Neutrophil (primary cell): ENCODE results near the gene PIRT.

ENCODE experiments used
- H3K27ac ChIP-seq: fragments of 200-600 bp; sonication (generic); 2 replicates; pipeline ENCODE4 v1.5.1; 2016; ENCODE audit warnings: mild to moderate bottlenecking, moderate library complexity
- H3K27me3 ChIP-seq: fragments of 200-600 bp; sonication (generic); 2 replicates; pipeline ENCODE4 v1.6.0; 2016; ENCODE audit warnings: mild to moderate bottlenecking
- H3K36me3 ChIP-seq: fragments of 200-600 bp; sonication (generic); 2 replicates; pipeline ENCODE4 v1.5.1; 2017
- H3K4me1 ChIP-seq, 2 experiments: fragments of 200-600 bp in 1 of 2; sonication (generic) in 1 of 2; 1 replicate in 1 of 2; 2 replicates in 1 of 2; pipeline versions ENCODE4 v1.5.1 to v1.6.1; 2013 to 2016; ENCODE audit warnings: low read depth in 1 of 2, low read length in 1 of 2, mild to moderate bottlenecking in 1 of 2, moderate library complexity in 1 of 2; ENCODE audit not compliant: control insufficient read depth in 1 of 2, insufficient read depth in 1 of 2
- H3K4me3 ChIP-seq, 2 experiments: fragments of 200-600 bp in 1 of 2; sonication (generic) in 1 of 2; 1 replicate in 1 of 2; 2 replicates in 1 of 2; pipeline ENCODE4 v1.5.1; 2013 to 2016; ENCODE audit warnings: low read depth in 1 of 2, low read length in 1 of 2, mild to moderate bottlenecking in 1 of 2, moderate library complexity in 1 of 2
- H3K9me3 ChIP-seq: fragments of 200-600 bp; sonication (generic); 2 replicates; pipeline ENCODE4 v1.5.1; 2016
- CTCF ChIP-seq: fragments of 200-600 bp; sonication (generic); IDR thresholded peaks from 2 replicates; pipeline ENCODE4 v1.5.1; 2016; ENCODE audit warnings: antibody characterized with exemption

Gene PIRT

DNA sequence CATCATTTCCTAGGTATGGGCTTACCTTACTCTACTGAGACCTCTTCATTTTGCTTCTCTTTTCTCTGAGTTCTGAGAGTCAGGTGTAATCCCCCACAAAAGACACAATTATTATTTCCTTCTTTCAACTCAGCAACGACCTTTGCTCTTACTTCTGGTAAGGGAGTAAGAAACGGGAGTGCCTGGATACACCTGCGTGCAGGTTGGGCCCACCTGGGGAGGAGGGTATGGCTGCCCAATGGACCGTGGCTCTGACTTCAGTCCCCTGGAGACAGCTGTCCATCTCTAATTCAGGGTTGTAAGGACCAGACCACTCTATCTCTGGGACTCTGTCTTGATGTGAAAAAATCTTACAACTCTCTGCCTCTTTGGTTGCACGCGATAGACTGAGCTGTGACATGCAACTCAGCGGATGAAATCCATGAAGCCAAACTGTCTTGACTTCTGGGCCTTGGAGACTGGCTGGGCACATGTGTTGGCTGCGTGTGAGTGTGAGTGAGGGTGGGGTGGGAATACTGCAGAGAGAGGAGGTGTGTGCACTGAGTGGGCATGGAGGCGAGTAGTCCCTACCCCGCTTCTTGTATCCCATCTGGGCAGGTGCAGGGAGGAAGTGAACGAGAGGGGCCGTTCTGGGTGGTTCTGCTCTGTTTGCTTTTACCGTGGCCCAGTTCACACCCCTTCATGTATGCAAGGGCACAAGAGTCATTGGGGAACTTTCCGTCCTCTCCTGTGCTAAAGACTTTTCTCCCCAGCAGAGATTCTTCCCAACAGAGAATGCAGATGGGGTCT is 35.2 kb downstream of the PIRT start:
- H3K4me1 ChIP-seq: no peaks in the 10 kb centered on the region
- TF ChIP-seq CTCF: no peak
- H3K9me3 ChIP-seq: no peaks in the 10 kb centered on the region
- H3K27ac ChIP-seq: no peak overlapping the region
- H3K4me3 ChIP-seq: no peak overlapping the region
- no peaks in the 10 kb centered on the region for H3K36me3 ChIP-seq
- no peaks in the 10 kb centered on the region for H3K27me3 ChIP-seq

- Histone ChIP-seq H3K27ac (no peak overlapping the region), H3K27me3 (no peaks in the 10 kb centered on the region), H3K4me1 (no peaks in the 10 kb centered on the region), H3K36me3 (no peaks in the 10 kb centered on the region), H3K4me3 (no peak overlapping the region), H3K9me3 (no peaks in the 10 kb centered on the region)
- no peak for TF ChIP-seq CTCF
Observed at GRCh38 chr17:10799407-10799806, 38.5 kb downstream of the PIRT start.

DNA sequence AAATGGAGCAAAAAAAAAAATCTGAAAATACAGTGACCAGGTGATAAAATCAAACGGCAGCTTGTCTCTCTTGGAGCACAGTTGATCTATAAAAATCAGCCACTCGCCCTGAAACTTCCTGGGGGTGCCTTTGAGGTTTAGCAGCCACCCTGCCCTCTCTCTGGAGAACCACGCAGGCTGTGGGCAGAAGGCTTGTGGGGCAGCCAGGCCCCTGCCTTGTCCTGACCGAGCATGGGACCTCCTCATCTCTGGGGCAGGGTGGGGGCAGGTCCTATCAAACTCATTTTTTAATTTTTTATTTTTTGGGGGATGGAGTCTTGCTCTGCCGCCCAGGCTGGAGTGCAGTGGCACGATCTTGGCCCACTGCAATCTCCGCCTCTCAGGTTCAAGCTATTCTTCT is 39.0 kb downstream of the PIRT start:
- no peaks in the 10 kb centered on the region for H3K9me3 ChIP-seq
- no peak overlapping the region for H3K4me3 ChIP-seq
- TF ChIP-seq CTCF: no peak
- H3K36me3 ChIP-seq: no peaks in the 10 kb centered on the region
- H3K4me1 ChIP-seq: no peaks in the 10 kb centered on the region
- no peaks in the 10 kb centered on the region for H3K27me3 ChIP-seq
- H3K27ac ChIP-seq: no peak overlapping the region

GRCh38 chr17:10798332-10798749 is 39.5 kb downstream of the PIRT start:
- no peak overlapping the region for H3K4me3 ChIP-seq
- no peaks in the 10 kb centered on the region for H3K36me3 ChIP-seq
- H3K27ac ChIP-seq: no peak overlapping the region
- no peaks in the 10 kb centered on the region for H3K4me1 ChIP-seq
- no peaks in the 10 kb centered on the region for H3K9me3 ChIP-seq
- TF ChIP-seq CTCF: no peak
- no peaks in the 10 kb centered on the region for H3K27me3 ChIP-seq

DNA sequence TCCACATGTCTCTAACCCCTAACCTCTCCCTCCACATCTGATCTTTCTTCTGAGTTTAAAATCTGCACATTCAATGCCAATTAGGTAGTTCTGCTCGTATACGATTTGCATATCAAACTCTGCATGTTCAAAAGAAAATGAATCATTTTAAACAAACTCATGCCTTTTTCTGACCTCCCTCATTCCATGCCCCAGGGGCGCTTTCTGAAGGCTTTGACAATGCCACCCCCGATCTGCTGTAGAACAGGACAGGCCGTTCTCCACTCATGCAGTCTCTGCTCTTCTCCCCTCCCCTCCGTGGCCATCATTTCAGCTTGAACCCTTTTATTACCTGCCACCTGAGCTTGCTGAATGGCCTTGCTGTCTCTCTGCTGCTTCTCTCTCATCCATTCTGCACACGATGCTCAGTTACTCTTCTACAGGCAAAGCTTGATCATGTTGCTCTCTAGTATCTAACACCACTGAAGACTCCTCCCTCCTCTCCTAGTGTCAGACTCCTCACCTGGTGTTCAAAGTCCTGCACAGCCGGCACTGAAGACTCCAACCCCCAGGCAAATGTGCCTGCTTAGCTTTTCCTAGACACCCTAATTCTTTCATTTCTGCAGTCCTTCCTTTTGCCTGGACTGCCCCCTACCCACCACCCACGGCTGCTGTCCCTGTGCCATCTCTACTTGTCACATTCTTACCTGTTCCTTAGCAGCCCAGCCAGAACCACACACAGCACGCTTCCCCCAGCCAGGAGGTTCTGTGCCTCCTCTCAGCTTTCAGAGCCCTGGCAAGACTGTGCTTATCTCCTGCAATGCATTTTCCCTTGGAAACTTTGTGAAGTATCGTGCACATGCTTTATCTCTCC is 40.2 kb downstream of the PIRT start:
- Histone ChIP-seq H3K36me3 (no peaks in the 10 kb centered on the region), H3K4me3 (no peak overlapping the region), H3K9me3 (no peaks in the 10 kb centered on the region), H3K27ac (no peak overlapping the region), H3K4me1 (no peaks in the 10 kb centered on the region), H3K27me3 (no peaks in the 10 kb centered on the region)
- no peak for TF ChIP-seq CTCF
